HG02642 (cell line): Measurements from ENCODE around the gene TOGARAM2.

ENCODE experiments used
- ATAC-seq: cut with Tn5 transposase; IDR thresholded peaks from one replicate; pipeline ENCODE4 v1.9.1; 2021; ENCODE audit warnings: mild to moderate bottlenecking; ENCODE audit not compliant: unreplicated experiment, poor library complexity

TOGARAM2 gene

GRCh38 chr2:29047083-29047845, 66.2 kb downstream of the TOGARAM2 start:
- no peak for ATAC-seq

- no peak for ATAC-seq
Measured at GRCh38 chr2:29050591-29050990, 69.5 kb downstream of the TOGARAM2 start.

GRCh38 chr2:29051730-29052129, 70.6 kb downstream of the TOGARAM2 start:
- no peak for ATAC-seq

- no peak for ATAC-seq
Measured at GRCh38 chr2:29052807-29053206, 71.7 kb downstream of the TOGARAM2 start.

- ATAC-seq, result no peak
Measured at GRCh38 chr2:29053223-29053622, 72.1 kb downstream of the TOGARAM2 start.

- ATAC-seq, result no peak
Measured at GRCh38 chr2:29053670-29054400, 72.7 kb downstream of the TOGARAM2 start.

GRCh38 chr2:29054430-29054829, 73.3 kb downstream of the TOGARAM2 start:
- ATAC-seq, result no peak

- ATAC-seq, result no peak
Measured at GRCh38 chr2:29055601-29056000, 74.5 kb downstream of the TOGARAM2 start.

GRCh38 chr2:29056452-29056851, 75.4 kb downstream of the TOGARAM2 start:
- no peak for ATAC-seq

- ATAC-seq, result no peak
Measured at GRCh38 chr2:29057006-29057405, 75.9 kb downstream of the TOGARAM2 start.

GRCh38 chr2:29059624-29060023, 78.5 kb downstream of the TOGARAM2 start:
- no peak for ATAC-seq

- ATAC-seq, result no peak
Measured at GRCh38 chr2:29060441-29060840, 79.3 kb downstream of the TOGARAM2 start.

- ATAC-seq, result no peak
Measured at GRCh38 chr2:29061176-29061575, 80.1 kb downstream of the TOGARAM2 start.

GRCh38 chr2:29061616-29062015, 80.5 kb downstream of the TOGARAM2 start:
- no peak for ATAC-seq

GRCh38 chr2:29062371-29062770, 81.3 kb downstream of the TOGARAM2 start:
- ATAC-seq, result no peak

- no peak for ATAC-seq
Measured at GRCh38 chr2:29063056-29063455, 82.0 kb downstream of the TOGARAM2 start.

GRCh38 chr2:29063646-29064345, 82.7 kb downstream of the TOGARAM2 start:
- ATAC-seq, result no peak

- ATAC-seq, result no peak
Measured at GRCh38 chr2:29064346-29064715, 83.2 kb downstream of the TOGARAM2 start.

- no peak for ATAC-seq
Measured at GRCh38 chr2:29064746-29065067, 83.6 kb downstream of the TOGARAM2 start.

GRCh38 chr2:29065068-29065811, 84.1 kb downstream of the TOGARAM2 start:
- no peak for ATAC-seq
